ENCODE results near the gene PARP9.
"Not testable (repeated sequence)": the region's sequence is repeated elsewhere in the genome, so short reads cannot be mapped to it uniquely, and the experiment has no call there.

PARP9 gene

GRCh38 chr3:122572940-122573412 is 8.9 kb upstream of the PARP9 start:
- peak; percentile 47 for DNase-seq

DNA sequence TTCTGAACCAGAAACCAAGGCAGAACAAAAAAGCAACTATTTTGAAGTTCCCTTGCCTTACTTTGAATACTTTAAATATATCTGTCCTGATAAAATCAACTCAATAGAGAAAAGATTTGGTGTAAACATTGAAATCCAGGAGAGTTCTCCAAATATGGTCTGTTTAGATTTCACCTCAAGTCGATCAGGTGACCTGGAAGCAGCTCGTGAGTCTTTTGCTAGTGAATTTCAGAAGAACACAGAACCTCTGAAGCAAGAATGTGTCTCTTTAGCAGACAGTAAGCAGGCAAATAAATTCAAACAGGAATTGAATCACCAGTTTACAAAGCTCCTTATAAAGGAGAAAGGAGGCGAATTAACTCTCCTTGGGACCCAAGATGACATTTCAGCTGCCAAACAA is 4.7 kb upstream of the PARP9 start:
- no peak for DNase-seq

- DNase-seq = not testable (repeated sequence)
Observed at GRCh38 chr3:122568131-122568530, 4.0 kb upstream of the PARP9 start.

- DNase-seq = peak; percentile 10
Observed at GRCh38 chr3:122563717-122564025, 429 bp downstream of the PARP9 start.

GRCh38 chr3:122562923-122563716 is 980 bp downstream of the PARP9 start:
- DNase-seq = no peak

GRCh38 chr3:122560680-122561079 is 3.4 kb downstream of the PARP9 start:
- DNase-seq = peak; percentile 58

DNA sequence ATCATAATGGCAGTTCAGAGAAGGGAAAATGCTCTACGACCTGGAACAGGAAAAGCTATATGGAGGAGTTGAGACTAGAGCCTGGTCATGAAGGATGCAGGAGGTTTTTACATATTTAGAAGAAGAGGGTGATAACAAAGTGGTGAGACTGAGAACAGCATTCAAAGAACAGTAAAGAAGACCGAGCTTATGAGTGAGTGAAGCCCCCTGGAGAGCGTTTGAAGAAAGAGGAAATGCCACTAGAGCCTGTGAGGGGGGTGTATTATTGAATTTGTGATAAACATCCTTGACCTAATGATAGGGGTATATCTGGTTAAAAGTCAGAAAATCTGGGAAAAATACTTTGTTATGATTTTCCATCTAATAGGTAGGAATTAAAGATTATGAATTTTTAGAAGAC is 4.2 kb downstream of the PARP9 start:
- DNase-seq = no peak

GRCh38 chr3:122558605-122559004 is 5.5 kb downstream of the PARP9 start:
- DNase-seq = no peak

GRCh38 chr3:122557356-122557755 is 6.7 kb downstream of the PARP9 start:
- no peak for DNase-seq

DNA sequence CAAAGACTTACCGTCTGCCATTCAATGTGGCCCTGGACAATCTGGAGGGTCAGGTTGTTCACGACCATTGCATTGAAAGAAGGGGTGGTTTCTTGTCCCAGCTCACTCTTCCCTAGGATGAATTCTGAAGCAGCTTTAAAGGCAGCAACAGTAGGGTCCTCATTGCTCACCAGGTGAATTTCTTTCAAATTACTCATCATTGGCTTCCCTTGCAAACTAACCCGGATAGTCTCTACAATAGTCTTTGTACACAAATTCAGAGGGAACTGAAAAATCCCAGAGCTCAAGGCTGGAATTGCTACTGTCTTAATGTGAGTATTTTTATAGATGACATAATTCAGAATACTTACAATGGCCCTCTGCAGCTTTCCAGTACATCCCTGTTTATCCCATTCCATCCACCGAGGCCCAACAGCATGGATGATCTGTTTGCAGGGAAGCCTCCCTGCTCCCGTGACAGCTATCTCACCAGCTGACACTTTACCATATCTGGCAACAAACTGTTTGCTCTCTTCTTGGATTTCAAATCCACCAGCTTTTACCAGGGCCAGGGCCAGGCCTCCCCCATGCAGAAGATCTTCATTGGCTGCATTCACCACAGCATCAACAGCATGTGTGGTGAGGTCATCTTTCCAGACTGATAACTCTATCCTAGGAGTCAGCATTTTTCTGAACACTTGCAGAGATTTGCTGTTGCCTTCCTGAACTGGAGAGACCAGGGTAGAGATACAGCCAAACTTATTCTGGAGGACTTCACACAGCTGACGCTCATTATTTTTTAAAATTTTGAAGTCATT is 8.6 kb downstream of the PARP9 start:
- peak; percentile 26 for DNase-seq

DNA sequence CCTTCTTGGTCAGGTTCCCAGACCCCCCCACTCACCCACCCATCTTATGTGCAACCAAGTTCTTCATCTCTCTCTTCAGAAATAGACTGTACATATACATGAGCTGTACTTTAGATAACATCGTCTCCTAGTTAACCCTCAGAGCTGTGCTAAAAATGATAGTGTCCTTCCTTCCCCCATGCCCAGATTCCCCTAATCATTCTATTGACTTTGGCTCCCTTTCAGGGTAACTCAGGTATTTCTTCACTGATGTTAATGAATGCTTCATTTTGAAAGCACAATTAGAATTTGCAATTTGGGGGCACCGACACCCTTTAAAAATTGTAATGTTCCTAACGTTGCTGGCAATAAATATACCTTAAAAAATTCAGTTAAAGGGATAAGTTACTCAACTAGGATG is 10.9 kb downstream of the PARP9 start:
- no peak for DNase-seq

- no peak for DNase-seq
Observed at GRCh38 chr3:122548619-122549018, 15.5 kb downstream of the PARP9 start.

- no peak for DNase-seq
Observed at GRCh38 chr3:122548076-122548475, 16.0 kb downstream of the PARP9 start.

GRCh38 chr3:122546151-122546550 is 17.9 kb downstream of the PARP9 start:
- DNase-seq = no peak

DNA sequence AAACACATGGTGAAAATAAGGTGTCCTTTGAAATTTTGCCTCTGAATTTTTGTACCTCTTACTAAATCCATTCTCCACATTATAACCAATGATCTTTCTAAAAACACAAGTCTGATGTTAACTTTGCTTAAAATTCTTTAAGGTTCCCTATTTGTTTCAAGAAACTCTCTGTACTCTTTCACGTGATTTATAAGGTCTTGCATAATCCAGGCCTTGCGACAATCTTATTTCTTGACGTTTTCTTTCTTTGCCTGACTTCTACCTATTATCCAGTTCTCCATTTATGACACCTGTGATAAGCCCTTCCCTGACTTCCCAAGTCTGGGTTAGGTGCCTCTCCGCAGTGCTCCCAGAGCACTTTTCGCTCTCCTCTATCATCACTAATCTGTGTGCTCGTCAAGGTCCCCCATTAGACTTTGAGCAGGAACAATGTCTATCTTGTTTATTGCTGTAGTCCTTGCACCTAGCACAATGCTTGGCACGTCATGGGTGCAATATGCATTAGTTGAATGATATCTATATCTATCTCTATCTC is 25.1 kb downstream of the PARP9 start:
- no peak for DNase-seq

GRCh38 chr3:122536632-122537001 is 27.5 kb downstream of the PARP9 start:
- no peak for DNase-seq

GRCh38 chr3:122535964-122536631 is 28.0 kb downstream of the PARP9 start:
- no peak for DNase-seq

DNA sequence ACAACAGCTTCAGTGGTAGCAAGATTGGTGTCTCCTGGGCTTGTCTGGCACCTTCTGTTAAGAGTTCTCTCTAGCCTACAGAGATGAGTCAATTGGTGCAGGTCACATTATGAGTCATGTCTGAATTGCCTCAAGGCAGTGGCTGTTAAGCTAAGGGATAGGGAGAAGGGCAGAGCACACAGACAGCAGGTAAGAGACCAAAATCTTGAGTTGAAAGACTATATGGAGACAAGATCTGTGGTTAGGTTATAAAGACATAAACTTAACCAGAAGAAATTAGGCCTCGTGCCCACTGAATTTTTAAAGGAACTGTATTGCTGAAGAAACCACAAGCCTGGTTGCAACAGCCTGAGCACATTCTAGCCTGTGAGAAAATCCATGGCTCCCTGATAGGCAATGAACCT is 30.2 kb downstream of the PARP9 start:
- DNase-seq = peak; percentile 69

GRCh38 chr3:122533480-122533879 is 30.6 kb downstream of the PARP9 start:
- DNase-seq = no peak

DNA sequence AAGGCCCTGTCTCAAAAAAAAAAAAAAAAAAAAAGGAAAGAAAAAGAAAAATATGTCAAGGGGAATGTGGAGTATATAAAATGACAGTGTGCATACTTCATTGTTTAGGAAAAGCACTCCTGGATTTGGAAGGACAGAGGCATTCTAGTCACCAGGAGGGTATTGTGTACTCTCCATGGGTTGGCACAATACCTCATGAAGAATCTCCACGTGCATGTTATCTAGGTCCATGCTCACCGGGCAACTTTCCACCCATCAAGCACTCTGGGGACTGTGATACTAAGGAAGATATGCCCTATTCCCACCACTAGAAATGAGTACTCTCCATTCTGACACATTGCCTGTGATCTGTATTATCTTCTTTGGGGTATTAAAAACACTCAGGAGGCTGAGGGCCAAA is 33.9 kb downstream of the PARP9 start:
- DNase-seq = no peak

DNA sequence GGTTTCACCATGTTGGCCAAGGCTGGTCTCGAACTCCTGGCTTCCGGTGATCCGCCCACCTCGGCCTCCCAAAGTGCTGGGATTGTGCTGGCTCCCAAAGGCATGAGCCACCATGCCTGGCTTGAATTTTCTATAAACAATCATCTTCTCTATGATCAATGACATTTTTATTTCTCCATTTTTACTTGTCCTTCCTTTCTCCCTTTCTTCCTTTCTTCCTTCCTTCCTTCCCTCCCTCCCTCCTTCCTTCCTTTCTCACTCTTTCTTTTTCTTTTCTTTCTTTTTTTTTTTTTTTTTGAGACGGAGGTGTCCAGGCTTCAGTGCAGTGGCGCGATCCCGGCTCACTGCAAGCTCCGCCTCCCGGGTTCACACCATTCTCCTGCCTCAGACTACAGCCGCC is 40.8 kb downstream of the PARP9 start:
- DNase-seq = no peak

DNA sequence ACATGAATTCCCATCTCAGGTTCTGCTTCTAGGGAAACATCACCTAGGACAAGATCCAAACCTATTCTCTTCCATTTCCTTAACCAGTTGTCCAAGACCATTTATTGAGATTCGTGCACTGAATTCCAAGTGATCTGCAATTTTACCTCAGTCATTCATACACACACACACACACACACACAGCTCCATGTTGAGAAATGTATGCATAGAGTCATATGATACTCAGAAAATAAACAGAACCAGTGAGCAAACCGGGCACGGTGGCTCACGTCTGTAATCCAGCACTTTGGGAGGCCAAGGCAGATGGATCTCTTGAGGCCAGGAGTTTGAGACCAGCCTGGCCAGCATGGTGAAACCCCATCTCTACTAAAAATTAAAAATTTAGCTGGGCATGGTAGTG is 43.2 kb downstream of the PARP9 start:
- DNase-seq = no peak

GRCh38 chr3:122519693-122520092 is 44.4 kb downstream of the PARP9 start:
- no peak for DNase-seq
